ENCODE results near the gene PRSS2.
"Not testable (repeated sequence)": the region's sequence is repeated elsewhere in the genome, so short reads cannot be mapped to it uniquely, and the experiment has no call there.

The PRSS2 gene

GRCh38 chr7:142776206-142776844, 5.6 kb downstream of the PRSS2 start:
- Histone ChIP-seq H3K4me3 (ENCODE audit: low read depth, low read length) (no peak overlapping the region), H3K9me3 (ENCODE audit: insufficient read depth, low read depth, low read length) (peaks cover 1% of the 10 kb centered on the region), H3K4ac (ENCODE audit: low read depth, low read length) (no peak overlapping the region), H3K79me2 (ENCODE audit: control insufficient read depth, insufficient read depth, low read length, poor library complexity) (no peaks in the 10 kb centered on the region), H3K4me2 (ENCODE audit: low read length) (no peak overlapping the region), H3K27me3 (ENCODE audit: insufficient read depth, low read length) (no peaks in the 10 kb centered on the region), H3K18ac (ENCODE audit: low read length) (no peak overlapping the region), H4K12ac (ENCODE audit: low read depth, low read length) (no peak overlapping the region), H2AK5ac (ENCODE audit: low read length) (no peak overlapping the region), H2AFZ (ENCODE audit: insufficient read depth, low read length, poor library complexity) (no peak overlapping the region), H3K27ac (ENCODE audit: low read depth, low read length) (no peak overlapping the region), H2BK120ac (ENCODE audit: insufficient read depth, low read length, poor library complexity) (no peak overlapping the region), H3K36me3 (ENCODE audit: control insufficient read depth in 1 of 2, insufficient read depth in 2 of 2, low read length in 2 of 2) (no peaks in the 10 kb centered on the region), H3K23ac (ENCODE audit: low read length) (no peak overlapping the region), H3K79me1 (ENCODE audit: low read length) (no peaks in the 10 kb centered on the region), H3K4me1 (ENCODE audit: control insufficient read depth in 1 of 2, insufficient read depth in 2 of 2, low read length in 2 of 2) (no peaks in the 10 kb centered on the region), H2BK5ac (ENCODE audit: low read depth, low read length, poor library complexity) (no peak overlapping the region), H4K91ac (ENCODE audit: low read depth, low read length) (no peak overlapping the region), H4K8ac (ENCODE audit: low read depth, low read length) (no peak overlapping the region), H2BK12ac (ENCODE audit: low read length) (no peak overlapping the region), H3K9ac (ENCODE audit: low read length) (no peak overlapping the region), H3K14ac (ENCODE audit: low read length) (no peak overlapping the region)
- no CpG with 5 or more reads among the region's 9 CpGs for WGBS (ENCODE audit: extremely low coverage, insufficient coverage, insufficient read length)
- no peak for DNase-seq

GRCh38 chr7:142776845-142777225, 6.1 kb downstream of the PRSS2 start:
- H2BK120ac ChIP-seq (ENCODE audit: insufficient read depth, low read length, poor library complexity); H4K12ac ChIP-seq (ENCODE audit: low read depth, low read length); H3K4me3 ChIP-seq (ENCODE audit: low read depth, low read length); H2AFZ ChIP-seq (ENCODE audit: insufficient read depth, low read length, poor library complexity); H4K8ac ChIP-seq (ENCODE audit: low read depth, low read length); H2BK12ac ChIP-seq (ENCODE audit: low read length); H3K4me2 ChIP-seq (ENCODE audit: low read length); H3K14ac ChIP-seq (ENCODE audit: low read length); H3K18ac ChIP-seq (ENCODE audit: low read length); DNase-seq; H3K79me2 ChIP-seq (ENCODE audit: control insufficient read depth, insufficient read depth, low read length, poor library complexity); H2AK5ac ChIP-seq (ENCODE audit: low read length); H3K23ac ChIP-seq (ENCODE audit: low read length); H3K9ac ChIP-seq (ENCODE audit: low read length); H4K91ac ChIP-seq (ENCODE audit: low read depth, low read length); H3K27ac ChIP-seq (ENCODE audit: low read depth, low read length); H2BK5ac ChIP-seq (ENCODE audit: low read depth, low read length, poor library complexity); H3K9me3 ChIP-seq (ENCODE audit: insufficient read depth, low read depth, low read length); H3K4ac ChIP-seq (ENCODE audit: low read depth, low read length); H3K36me3 ChIP-seq (ENCODE audit: control insufficient read depth in 1 of 2, insufficient read depth in 2 of 2, low read length in 2 of 2); H3K4me1 ChIP-seq (ENCODE audit: control insufficient read depth in 1 of 2, insufficient read depth in 2 of 2, low read length in 2 of 2); H3K79me1 ChIP-seq (ENCODE audit: low read length); H3K27me3 ChIP-seq (ENCODE audit: insufficient read depth, low read length): not testable (repeated sequence)
- WGBS (ENCODE audit: extremely low coverage, insufficient coverage, insufficient read length): no CpG with 5 or more reads among the region's 2 CpGs

- Histone ChIP-seq H3K36me3 (ENCODE audit: control insufficient read depth in 1 of 2, insufficient read depth in 2 of 2, low read length in 2 of 2) (no peaks in the 10 kb centered on the region), H2AFZ (ENCODE audit: insufficient read depth, low read length, poor library complexity) (no peak overlapping the region)
- no CpG with 5 or more reads among the region's 2 CpGs for WGBS (ENCODE audit: extremely low coverage, insufficient coverage, insufficient read length)
Observed at GRCh38 chr7:142777318-142777717, 6.5 kb downstream of the PRSS2 start.

GRCh38 chr7:142782922-142783900, 12.4 kb downstream of the PRSS2 start:
- no peak overlapping the region for H2BK12ac ChIP-seq (ENCODE audit: low read length)
- H3K79me1 ChIP-seq (ENCODE audit: low read length): no peaks in the 10 kb centered on the region
- no peak overlapping the region for H3K14ac ChIP-seq (ENCODE audit: low read length)
- no peak overlapping the region for H4K91ac ChIP-seq (ENCODE audit: low read depth, low read length)
- H3K4ac ChIP-seq (ENCODE audit: low read depth, low read length): no peak overlapping the region
- no peak overlapping the region for H2AK5ac ChIP-seq (ENCODE audit: low read length)
- H2AFZ ChIP-seq (ENCODE audit: insufficient read depth, low read length, poor library complexity): no peak overlapping the region
- no peak overlapping the region for H3K18ac ChIP-seq (ENCODE audit: low read length)
- no CpG with 5 or more reads among the region's 32 CpGs for WGBS (ENCODE audit: extremely low coverage, insufficient coverage, insufficient read length)
- H3K27me3 ChIP-seq (ENCODE audit: insufficient read depth, low read length): no peaks in the 10 kb centered on the region
- no peaks in the 10 kb centered on the region for H3K4me1 ChIP-seq (ENCODE audit: control insufficient read depth in 1 of 2, insufficient read depth in 2 of 2, low read length in 2 of 2)
- H3K4me2 ChIP-seq (ENCODE audit: low read length): peak overlapping the region; percentile 79
- no peak overlapping the region for H3K9ac ChIP-seq (ENCODE audit: low read length)
- no peak overlapping the region for H2BK120ac ChIP-seq (ENCODE audit: insufficient read depth, low read length, poor library complexity)
- DNase-seq: peak; percentile 88 to 96
- H4K8ac ChIP-seq (ENCODE audit: low read depth, low read length): no peak overlapping the region
- H2BK5ac ChIP-seq (ENCODE audit: low read depth, low read length, poor library complexity): no peak overlapping the region
- H4K12ac ChIP-seq (ENCODE audit: low read depth, low read length): no peak overlapping the region
- H3K27ac ChIP-seq (ENCODE audit: low read depth, low read length): no peak overlapping the region
- H3K9me3 ChIP-seq (ENCODE audit: insufficient read depth, low read depth, low read length): no peaks in the 10 kb centered on the region
- no peak overlapping the region for H3K23ac ChIP-seq (ENCODE audit: low read length)
- no peaks in the 10 kb centered on the region for H3K79me2 ChIP-seq (ENCODE audit: control insufficient read depth, insufficient read depth, low read length, poor library complexity)
- H3K36me3 ChIP-seq (ENCODE audit: control insufficient read depth in 1 of 2, insufficient read depth in 2 of 2, low read length in 2 of 2): no peaks in the 10 kb centered on the region
- H3K4me3 ChIP-seq (ENCODE audit: low read depth, low read length): no peak overlapping the region

More at GRCh38 chr7:142777318-142777717, 6.5 kb downstream of the PRSS2 start:
- H3K4me1 ChIP-seq (ENCODE audit: control insufficient read depth in 1 of 2, insufficient read depth in 2 of 2, low read length in 2 of 2): no peaks in the 10 kb centered on the region
- no peak overlapping the region for H4K91ac ChIP-seq (ENCODE audit: low read depth, low read length)
- H2AK5ac ChIP-seq (ENCODE audit: low read length): no peak overlapping the region
- DNase-seq: no peak
- H3K4ac ChIP-seq (ENCODE audit: low read depth, low read length): no peak overlapping the region
- H2BK120ac ChIP-seq (ENCODE audit: insufficient read depth, low read length, poor library complexity): no peak overlapping the region
- no peak overlapping the region for H3K23ac ChIP-seq (ENCODE audit: low read length)
- no peak overlapping the region for H4K12ac ChIP-seq (ENCODE audit: low read depth, low read length)
- H3K14ac ChIP-seq (ENCODE audit: low read length): no peak overlapping the region
- no peak overlapping the region for H3K18ac ChIP-seq (ENCODE audit: low read length)
- no peak overlapping the region for H3K27ac ChIP-seq (ENCODE audit: low read depth, low read length)
- no peaks in the 10 kb centered on the region for H3K79me1 ChIP-seq (ENCODE audit: low read length)
- peaks cover 1% of the 10 kb centered on the region for H3K9me3 ChIP-seq (ENCODE audit: insufficient read depth, low read depth, low read length)
- H3K9ac ChIP-seq (ENCODE audit: low read length): no peak overlapping the region
- H3K27me3 ChIP-seq (ENCODE audit: insufficient read depth, low read length): no peaks in the 10 kb centered on the region
- no peak overlapping the region for H4K8ac ChIP-seq (ENCODE audit: low read depth, low read length)
- H2BK12ac ChIP-seq (ENCODE audit: low read length): no peak overlapping the region
- no peak overlapping the region for H2BK5ac ChIP-seq (ENCODE audit: low read depth, low read length, poor library complexity)
- H3K4me3 ChIP-seq (ENCODE audit: low read depth, low read length): no peak overlapping the region
- no peaks in the 10 kb centered on the region for H3K79me2 ChIP-seq (ENCODE audit: control insufficient read depth, insufficient read depth, low read length, poor library complexity)
- no peak overlapping the region for H3K4me2 ChIP-seq (ENCODE audit: low read length)

Data from trophoblast cell (in vitro differentiated cells and primary cell).